HG02798 (cell line): ENCODE data around the gene DISP2.
A peak's percentile ranks its signal among the peaks of the same experiment; 100 is the strongest.

Experiments
- ATAC-seq: cut with Tn5 transposase; IDR thresholded peaks from one replicate; pipeline ENCODE4 v1.9.1; 2021; ENCODE audit warnings: mild to moderate bottlenecking; ENCODE audit not compliant: unreplicated experiment, poor library complexity

The DISP2 gene

DNA sequence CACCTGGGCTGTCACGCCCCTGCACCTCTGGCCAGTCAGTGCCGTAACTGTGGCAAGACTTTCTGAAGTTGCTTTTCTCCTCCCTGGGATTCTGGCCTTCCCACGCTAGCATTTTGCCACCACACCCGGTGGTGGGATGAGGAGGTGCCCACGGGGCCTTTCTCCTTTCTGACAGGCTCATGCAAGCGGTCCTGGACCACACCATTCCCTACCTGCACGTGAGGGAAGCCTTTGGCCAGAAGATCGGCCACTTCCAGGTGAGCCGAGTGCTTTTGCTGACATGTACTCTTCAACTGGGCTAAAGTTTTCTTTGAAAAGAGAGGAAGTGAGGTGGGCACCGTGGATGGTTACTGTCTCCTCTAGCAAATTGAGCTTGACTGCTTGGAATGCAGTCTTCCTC lies 57.2 kb downstream of the DISP2 start:
- no peak for ATAC-seq

- no peak for ATAC-seq
Measured at GRCh38 chr15:40416056-40416455, 58.0 kb downstream of the DISP2 start.

- ATAC-seq = no peak
Measured at GRCh38 chr15:40418126-40418525, 60.1 kb downstream of the DISP2 start.

- ATAC-seq = no peak
Measured at GRCh38 chr15:40420071-40420713, 62.2 kb downstream of the DISP2 start.

- no peak for ATAC-seq
Measured at GRCh38 chr15:40420793-40421192, 62.8 kb downstream of the DISP2 start.

DNA sequence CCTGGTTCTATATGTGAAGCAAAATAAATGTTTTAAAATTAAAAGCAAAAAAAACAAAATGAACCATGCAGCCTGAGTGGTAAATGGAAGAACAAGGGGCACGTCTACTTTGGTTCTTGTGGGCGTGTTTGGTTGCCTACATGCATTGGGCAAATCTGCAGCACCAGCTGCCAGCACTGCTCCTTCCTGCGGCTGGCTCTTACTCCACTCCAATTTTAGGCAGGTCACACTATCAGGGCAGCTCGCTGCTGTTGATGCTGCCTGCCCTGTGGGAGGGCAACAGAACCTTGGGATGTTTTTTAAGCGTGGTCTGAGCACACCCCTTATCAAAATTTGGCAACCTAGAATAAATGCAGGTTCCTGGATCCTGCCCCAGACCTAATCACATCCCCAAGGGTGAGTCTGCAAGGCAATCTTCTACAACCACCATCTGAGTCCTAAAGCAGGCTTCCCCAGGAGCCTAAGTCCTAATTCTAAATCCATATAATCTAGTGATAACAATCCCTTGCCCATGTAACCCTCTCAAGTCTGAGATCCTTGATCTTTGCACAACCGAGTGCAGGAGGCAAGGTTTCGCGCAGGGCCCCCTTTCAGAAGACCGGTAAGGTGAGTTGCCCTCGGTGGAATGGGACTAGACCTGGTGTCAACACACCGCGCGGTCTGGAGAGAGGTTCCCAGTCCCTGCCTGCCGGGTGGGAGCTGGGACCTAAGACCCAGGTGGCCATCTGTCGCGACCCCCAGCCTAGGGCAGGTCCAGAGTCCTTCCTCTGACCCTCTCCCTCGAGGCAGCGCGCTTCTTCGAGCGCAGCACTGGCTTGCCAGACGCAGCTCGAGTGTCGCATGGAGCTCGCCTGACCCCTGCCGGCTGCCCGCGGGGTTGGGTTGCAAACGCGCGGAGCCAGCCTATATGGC lies 63.5 kb downstream of the DISP2 start:
- peak; percentile 76 for ATAC-seq

DNA sequence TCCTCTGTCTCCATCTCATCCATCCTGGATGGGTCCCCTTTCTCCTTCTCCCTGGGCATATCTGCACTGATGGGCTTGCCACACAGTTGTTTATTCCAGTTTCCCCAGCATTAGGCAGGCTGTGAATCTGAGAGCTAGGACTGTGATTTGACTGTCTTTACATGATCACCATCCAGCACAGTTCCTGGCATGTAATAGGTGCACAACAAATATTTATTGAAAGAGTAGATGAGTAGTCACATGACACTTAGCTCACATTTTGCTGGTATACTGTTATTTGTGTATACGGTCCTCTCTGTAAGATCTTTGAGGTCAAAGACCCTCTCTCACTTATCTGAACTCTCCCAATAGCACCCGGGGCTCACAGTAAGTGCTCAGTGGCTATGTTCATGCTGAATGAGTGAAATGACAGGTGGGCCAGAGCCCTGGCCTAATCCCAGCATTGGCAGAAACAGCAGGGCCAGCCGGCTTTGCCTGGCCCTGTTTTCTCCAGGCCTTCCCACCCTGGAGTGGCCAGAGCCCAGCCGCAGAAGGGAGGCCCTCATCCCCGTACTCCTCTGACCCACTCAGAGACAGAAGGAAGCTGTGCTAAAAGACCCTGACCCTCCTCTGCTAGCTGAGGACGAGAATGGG lies 66.6 kb downstream of the DISP2 start:
- ATAC-seq = no peak

- no peak for ATAC-seq
Measured at GRCh38 chr15:40425681-40426080, 67.7 kb downstream of the DISP2 start.

DNA sequence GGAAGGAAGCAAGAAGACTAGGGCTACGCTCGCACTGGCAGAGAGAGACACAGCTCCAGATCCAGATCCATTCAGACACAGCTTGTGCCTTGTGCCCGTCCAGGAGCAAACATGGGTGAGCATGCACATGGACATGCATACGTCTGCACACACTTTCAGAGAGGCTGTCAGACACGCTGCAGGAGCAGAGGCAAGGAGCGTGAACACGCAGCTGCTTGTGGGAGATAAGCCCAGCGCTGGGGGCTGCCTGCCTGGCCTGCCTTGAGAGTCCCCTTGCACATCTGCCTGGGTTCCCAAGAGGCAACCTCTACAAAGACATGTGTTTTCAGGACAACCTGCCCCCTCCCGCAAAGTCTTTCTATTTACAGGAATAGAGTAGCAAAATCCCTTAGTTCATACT lies 69.2 kb downstream of the DISP2 start:
- no peak for ATAC-seq

DNA sequence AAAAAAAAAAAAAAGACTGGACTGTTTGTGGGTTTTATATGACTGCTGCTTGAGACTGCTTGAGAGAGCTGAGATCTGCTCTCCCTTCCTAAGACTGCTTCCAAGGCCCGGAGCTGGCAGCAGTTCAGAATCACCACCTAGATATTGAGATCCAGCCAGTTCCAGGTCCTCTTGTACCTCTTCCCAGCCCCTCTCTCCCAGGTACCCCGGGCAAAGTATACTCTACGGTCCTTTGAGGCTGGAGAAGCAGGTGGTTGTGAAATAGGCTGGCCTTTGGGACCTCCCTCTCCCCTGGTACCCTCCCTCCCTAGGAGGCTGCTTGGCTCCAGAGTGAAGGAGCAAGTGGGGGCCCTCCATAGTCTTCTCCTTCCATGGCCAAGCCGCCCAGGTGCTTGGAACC lies 70.2 kb downstream of the DISP2 start:
- ATAC-seq = no peak
